Stimulated activated CD4-positive, alpha-beta T cell treated with anti-CD3 and anti-CD28 coated beads, TNF-alpha, amount 100 ng/mL, for 24 hours (primary cell): ENCODE data around the gene LMO7.

Experiments
- DNase-seq, 3 experiments: peaks; one replicate each; pipeline ENCODE4 v3.0.0-alpha.2; 2020; ENCODE audit warnings: low read depth in 3 of 3

Gene LMO7

GRCh38 chr13:75800545-75800944 is 164.4 kb downstream of the LMO7 start:
- no peak for DNase-seq

GRCh38 chr13:75801388-75801945 is 165.3 kb downstream of the LMO7 start:
- no peak for DNase-seq

GRCh38 chr13:75802161-75802560 is 166.0 kb downstream of the LMO7 start:
- no peak for DNase-seq

- no peak for DNase-seq
Observed at GRCh38 chr13:75803164-75803611, 167.1 kb downstream of the LMO7 start.

GRCh38 chr13:75804054-75804453 is 167.9 kb downstream of the LMO7 start:
- DNase-seq: no peak

- DNase-seq: no peak
Observed at GRCh38 chr13:75804605-75805004, 168.5 kb downstream of the LMO7 start.

- no peak for DNase-seq
Observed at GRCh38 chr13:75806117-75806516, 170.0 kb downstream of the LMO7 start.

DNA sequence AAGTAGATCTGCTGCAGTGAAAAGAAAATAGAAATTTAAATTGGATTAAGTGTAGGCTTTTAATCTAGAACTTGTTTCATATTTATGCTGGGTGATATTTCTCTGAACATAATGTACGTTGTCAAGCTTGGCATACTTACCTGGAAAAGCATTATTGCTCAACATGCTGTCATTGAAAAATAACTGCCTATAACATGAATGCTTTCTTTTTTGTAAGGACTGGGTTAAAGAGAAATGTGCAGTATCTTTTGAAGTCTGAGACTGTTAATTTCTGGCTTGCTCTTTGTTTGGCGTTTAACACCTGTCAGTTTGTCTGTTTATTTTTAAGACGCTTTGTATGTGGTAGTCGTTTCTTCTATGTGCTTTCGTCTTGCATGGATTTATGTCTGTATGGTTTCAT is 175.2 kb downstream of the LMO7 start:
- no peak for DNase-seq

DNA sequence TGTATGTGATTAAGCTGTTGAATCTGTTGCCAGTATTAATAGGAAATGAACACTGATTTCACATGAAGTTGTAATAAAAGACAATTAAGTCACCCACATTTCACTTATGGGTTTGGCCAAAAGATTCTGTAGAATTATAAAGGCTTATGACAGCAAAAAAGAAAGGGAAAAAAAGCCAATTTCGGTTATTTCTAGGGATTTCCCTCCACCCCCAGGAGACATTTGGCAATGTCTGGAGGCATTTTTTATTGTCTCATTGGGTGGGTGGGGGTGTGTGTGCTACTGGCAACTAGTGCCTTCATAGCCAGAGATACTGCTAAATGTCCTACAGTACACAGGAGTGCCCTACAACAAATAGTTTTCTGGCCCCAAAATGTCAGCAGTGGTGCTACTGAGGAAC is 175.7 kb downstream of the LMO7 start:
- no peak for DNase-seq

GRCh38 chr13:75812751-75813181 is 176.6 kb downstream of the LMO7 start:
- no peak for DNase-seq

DNA sequence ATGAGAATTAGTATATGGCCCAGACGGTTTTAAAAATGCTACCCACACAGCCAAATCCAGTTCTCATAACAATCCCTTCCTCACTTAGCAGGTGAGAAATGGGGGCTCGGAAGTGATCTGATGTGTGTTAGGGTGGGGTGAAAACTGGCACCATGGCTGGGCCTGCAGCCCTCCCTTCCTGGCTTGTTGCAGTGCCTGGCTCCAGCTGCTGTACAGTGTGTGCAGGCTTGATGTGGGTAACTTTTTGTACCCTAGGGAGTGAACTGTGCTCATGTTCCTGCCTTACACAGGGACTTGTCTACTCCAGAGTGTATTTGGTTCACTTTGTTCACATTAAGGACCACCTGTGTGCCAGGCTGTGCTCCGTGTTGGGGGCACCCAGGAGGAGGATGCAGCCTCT is 177.2 kb downstream of the LMO7 start:
- no peak for DNase-seq

DNA sequence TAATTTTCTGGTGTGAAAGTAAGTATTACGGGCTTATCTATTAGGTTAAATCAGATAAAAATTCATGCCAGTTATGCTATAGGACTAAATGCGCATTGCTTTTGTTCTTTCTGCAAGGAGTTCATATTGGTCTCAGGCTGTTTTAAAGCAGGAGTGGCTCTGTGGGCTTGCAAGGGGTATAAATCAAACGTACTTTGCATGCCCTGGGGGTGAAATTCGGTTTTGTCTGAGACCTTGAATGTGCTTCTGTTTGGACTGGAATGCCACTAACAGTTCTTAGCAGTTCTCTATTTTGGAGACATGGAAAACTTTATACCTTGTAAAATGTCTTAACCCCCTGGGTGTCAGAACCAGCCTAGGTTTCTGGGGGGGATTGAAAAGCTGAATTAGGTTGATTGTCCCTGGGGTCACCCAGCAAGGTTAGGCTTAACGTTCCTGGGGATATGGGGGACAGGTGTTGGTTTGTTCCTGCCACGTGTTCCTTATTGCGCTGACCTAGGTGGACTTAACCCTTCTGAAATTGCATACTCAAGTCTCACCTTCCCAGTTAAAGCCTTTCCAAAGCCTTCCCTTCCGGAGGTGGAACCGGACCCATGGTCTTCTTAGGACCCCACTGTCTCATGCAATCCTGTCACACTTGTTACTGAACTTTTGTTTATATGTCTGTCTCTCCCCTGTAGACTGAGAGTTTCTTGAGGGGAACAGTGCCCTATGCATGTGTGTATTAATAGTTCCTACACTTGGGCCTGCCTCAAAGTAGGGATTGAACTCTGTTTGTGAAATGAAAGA is 182.2 kb downstream of the LMO7 start:
- no peak for DNase-seq

- no peak for DNase-seq
Observed at GRCh38 chr13:75818968-75819225, 182.8 kb downstream of the LMO7 start.

DNA sequence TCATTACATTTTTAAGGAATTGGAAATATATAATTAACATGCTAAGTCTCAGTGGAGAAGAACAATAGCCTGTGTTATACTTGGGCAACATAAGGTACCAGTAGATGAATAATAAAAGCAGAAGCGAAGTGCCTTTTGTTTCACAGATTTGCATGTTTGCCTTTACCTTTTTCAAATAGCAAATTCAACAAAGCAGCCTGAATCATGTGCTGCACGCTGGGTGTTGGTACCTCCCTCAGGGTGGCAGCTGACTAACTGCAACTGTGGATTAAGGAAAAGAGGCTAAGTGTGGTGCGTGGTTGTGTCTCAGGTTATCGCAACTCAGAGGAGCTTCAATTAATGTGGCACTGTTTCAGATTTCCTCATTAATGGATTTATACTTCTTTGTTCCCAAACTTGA is 189.0 kb downstream of the LMO7 start:
- no peak for DNase-seq

DNA sequence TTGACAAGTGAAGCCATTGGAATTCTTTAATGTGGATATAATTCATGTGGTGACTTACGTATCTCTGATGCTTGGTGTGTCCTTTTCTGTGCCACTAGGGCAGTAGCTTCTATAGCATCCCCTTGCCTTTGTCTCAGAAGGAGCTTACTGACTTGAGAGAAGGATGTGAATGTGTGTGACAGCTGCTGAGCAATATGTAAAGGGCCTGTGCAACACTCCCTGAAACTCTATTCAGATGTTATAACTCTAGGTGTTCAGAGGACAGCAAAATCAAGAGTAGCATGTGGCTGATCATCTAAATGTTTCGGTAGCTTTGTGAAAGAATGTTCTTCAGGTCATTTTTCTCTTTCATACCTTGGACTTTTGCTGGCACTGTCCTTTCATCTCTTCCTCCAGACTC is 189.5 kb downstream of the LMO7 start:
- no peak for DNase-seq

DNA sequence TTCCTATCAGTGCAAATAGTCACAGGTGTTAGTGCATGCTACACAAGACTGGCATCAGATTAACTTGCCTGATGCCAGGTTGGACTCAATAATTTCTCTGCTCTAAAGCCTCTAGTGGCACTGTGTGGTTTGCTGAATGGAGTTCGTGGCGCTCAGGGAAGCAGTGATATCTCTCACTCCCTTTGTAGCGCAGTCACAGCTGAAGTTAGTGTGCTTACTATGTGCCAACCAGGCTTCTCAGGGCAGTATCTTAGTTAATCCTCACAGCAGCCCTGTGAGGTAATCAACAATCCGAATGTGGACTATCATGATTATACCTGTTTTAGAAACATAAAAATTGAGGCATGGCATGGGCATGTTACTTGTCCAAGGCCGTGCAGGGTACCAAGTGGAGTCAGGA is 190.3 kb downstream of the LMO7 start:
- DNase-seq: no peak

DNA sequence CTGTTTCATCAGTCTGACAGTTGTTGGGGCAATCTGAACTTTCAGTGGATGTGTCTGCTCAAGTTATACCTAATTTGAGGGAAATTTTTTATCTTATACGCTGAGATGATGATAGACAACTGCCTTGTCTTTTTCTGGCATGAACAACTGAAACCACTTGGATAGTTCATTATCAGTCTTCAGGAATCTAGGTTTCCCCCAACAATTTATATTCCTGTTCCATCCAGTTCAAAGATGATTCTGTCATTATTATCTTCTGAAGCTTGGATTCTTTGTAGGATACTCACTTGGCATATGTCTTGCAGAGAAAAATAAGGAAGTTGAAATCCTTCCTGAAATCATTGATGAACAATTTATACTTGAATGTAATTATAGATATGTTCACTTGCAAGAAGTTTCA is 193.7 kb downstream of the LMO7 start:
- DNase-seq: no peak

- DNase-seq: no peak
Observed at GRCh38 chr13:75830842-75831241, 194.7 kb downstream of the LMO7 start.

DNA sequence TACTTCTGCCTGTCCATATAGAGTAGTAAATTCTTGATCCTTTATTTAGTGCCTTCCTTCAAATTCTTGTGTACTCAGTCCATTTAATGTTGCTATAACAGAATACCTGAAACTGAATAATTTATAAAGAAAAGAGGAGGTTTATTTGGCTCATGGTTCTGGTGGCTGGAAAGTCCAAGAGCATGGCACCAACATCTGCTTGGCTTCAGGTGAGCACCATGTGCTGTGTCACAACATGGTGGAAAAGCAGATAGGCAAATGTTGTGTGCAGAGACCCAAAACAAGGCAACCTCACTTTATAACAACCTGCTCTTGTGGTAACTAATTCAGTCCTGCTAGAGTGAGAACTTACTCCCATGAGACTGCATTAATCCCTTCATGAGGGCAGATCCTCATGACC is 195.3 kb downstream of the LMO7 start:
- DNase-seq: no peak

GRCh38 chr13:75832812-75833211 is 196.7 kb downstream of the LMO7 start:
- no peak for DNase-seq

DNA sequence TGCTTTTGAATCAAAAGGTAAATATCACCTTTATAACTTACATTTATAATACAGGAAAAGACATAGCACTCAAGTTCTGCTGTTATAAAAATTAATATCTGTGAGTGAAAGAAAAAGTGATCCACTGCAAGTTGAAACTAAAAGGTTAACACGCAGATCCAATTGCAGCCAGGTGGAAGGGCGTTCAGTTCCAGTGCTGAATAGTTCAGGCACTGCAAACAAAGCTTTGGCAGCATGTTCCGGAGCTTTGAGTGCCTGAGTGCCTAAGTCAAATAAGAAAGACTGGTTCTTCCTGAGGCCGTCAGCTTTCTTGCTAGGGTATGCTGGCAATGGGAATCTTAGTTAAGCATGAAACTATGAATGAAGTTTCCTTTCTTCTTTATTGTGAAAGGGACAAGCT is 200.3 kb downstream of the LMO7 start:
- no peak for DNase-seq

DNA sequence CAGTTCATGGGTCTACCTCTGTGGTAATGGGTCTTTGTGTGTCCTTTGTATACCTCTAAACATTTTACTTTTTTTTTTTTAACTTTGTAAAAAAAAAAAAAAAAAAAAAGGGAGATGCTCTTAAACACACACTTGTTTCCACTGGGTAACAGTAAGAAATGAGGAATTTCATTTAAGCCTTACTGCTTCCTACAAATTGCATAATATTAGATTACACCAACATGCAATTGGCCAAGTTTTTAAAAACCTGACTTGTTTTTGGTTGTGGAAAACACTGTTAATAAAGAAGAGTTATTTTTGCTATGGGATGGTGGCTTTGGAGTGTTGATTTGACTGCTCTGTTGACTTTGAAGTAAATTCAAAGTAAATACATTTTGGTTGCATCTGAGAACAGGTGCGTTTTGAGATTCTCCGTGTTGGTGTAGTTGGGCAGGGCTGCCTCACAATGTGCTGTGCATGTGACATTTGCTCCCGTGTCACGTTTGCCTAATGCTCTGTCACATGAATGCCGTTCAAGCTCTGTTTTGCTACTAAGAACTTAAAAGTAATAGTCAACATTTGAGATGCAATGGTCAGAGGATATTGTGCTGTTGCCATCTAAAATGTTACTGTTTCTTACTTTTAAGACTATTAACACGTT is 202.4 kb downstream of the LMO7 start:
- DNase-seq: no peak

DNA sequence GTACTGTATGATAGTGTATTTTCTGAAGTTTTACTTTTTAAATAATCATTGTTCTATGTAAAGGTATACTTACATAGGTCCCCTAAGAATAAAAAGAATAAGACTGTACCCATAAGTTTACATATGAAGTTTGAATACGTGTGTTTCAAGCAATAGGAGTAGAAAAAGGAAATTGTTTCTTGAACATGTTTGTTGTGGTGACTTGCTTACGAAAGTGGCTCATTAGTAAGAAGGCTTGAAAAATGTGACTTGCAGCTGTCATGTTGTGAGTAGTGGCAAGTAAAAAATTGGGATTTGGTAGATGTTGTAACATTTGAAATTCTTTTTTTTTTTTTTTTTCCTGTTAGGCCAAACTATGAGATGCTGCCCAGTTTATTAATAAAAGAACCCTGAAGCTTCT is 203.3 kb downstream of the LMO7 start:
- DNase-seq: no peak

GRCh38 chr13:75841905-75842304 is 205.8 kb downstream of the LMO7 start:
- DNase-seq: no peak
